Muscle of back (tissue), 13 donors: ENCODE results near the gene HES4. TPM values are rescaled to one million over a fixed set of nuclear protein-coding genes. Genes with fewer than 3 reads are reported as not detected.

Source experiments
- DNase-seq, 3 donors: peaks; one replicate each; pipeline versions ENCODE4 v3.0.0 to v3.0.0-alpha.2; 2013
- long read RNA-seq, 9 donors: transcript quantifications; one replicate each; lab custom pipeline, GENCODE V29; 2026
- polyA plus RNA-seq, 10 donors: library from polyadenylated mRNA; unstranded; fragments of 120-200 nt; gene quantifications; one replicate each; pipeline ENCODE4 v1.2.1, GENCODE V29; 2013; ENCODE audit not compliant: insufficient read length in 10 of 10

The HES4 gene
- 10 to 100 TPM in 9 of 10 donors, 1 to 10 TPM in 1; 7.4 to 18.4 (median 12.8) TPM for polyA plus RNA-seq
- long read RNA-seq, donor 1, transcript HES4-202 (3 exons, 1,040 nt), result major isoform, 12 of 23 reads
- long read RNA-seq, donor 1, transcript HES4-203 (2 exons, 1,038 nt), result minor isoform, 5 of 23 reads
- long read RNA-seq, donor 1, partial matches to known transcripts, result 0 of 23 reads
- long read RNA-seq, donor 1, other reads (novel, unspliced or antisense), result 0 of 23 reads
- long read RNA-seq, donor 2, transcript HES4-203 (2 exons, 1,038 nt), result major isoform, 10 of 21 reads
- long read RNA-seq, donor 2, transcript HES4-201 (4 exons, 899 nt), result minor isoform, 6 of 21 reads
- long read RNA-seq, donor 2, partial matches to known transcripts, result 0 of 21 reads
- long read RNA-seq, donor 2, other reads (novel, unspliced or antisense), result 0 of 21 reads
- long read RNA-seq, donor 3, result 0 reads
- long read RNA-seq, donor 4, transcript HES4-203 (2 exons, 1,038 nt), result major isoform, 6 of 14 reads
- long read RNA-seq, donor 4, partial matches to known transcripts, result 0 of 14 reads
- long read RNA-seq, donor 4, other reads (novel, unspliced or antisense), result 0 of 14 reads
- long read RNA-seq, donor 5, transcript HES4-202 (3 exons, 1,040 nt), result minor isoform, 7 of 26 reads
- long read RNA-seq, donor 5, transcript HES4-203 (2 exons, 1,038 nt), result major isoform, 11 of 26 reads
- long read RNA-seq, donor 5, transcript HES4-201 (4 exons, 899 nt), result minor isoform, 8 of 26 reads
- long read RNA-seq, donor 5, partial matches to known transcripts, result 0 of 26 reads
- long read RNA-seq, donor 5, other reads (novel, unspliced or antisense), result 0 of 26 reads
- long read RNA-seq, donor 6, transcript HES4-203 (2 exons, 1,038 nt), result major isoform, 8 of 24 reads
- long read RNA-seq, donor 6, transcript HES4-201 (4 exons, 899 nt), result minor isoform, 7 of 24 reads
- long read RNA-seq, donor 6, transcript HES4-202 (3 exons, 1,040 nt), result major isoform, 8 of 24 reads
- long read RNA-seq, donor 6, partial matches to known transcripts, result 0 of 24 reads
- long read RNA-seq, donor 6, other reads (novel, unspliced or antisense), result 0 of 24 reads
- long read RNA-seq, donor 7, transcript HES4-203 (2 exons, 1,038 nt), result minor isoform, 5 of 20 reads
- long read RNA-seq, donor 7, transcript HES4-201 (4 exons, 899 nt), result major isoform, 8 of 20 reads
- long read RNA-seq, donor 7, transcript HES4-202 (3 exons, 1,040 nt), result minor isoform, 5 of 20 reads
- long read RNA-seq, donor 7, partial matches to known transcripts, result 0 of 20 reads
- long read RNA-seq, donor 7, other reads (novel, unspliced or antisense), result 0 of 20 reads
- long read RNA-seq, donor 8, transcript HES4-202 (3 exons, 1,040 nt), result major isoform, 5 of 16 reads
- long read RNA-seq, donor 8, partial matches to known transcripts, result 0 of 16 reads
- long read RNA-seq, donor 8, other reads (novel, unspliced or antisense), result 0 of 16 reads
- long read RNA-seq, donor 9, partial matches to known transcripts, result 0 of 7 reads
- long read RNA-seq, donor 9, other reads (novel, unspliced or antisense), result 0 of 7 reads

- DNase-seq, result peak; percentile 92 to 97 (median 92)
Observed at GRCh38 chr1:999725-1000356, at the start of gene HES4. TSS of gene HES4 (minus strand) at chr1:1000097. CDS start at chr1:999973, 124 bp downstream.

GRCh38 chr1:1048765-1049164 lies 48.9 kb upstream of the HES4 start:
- DNase-seq, result no peak

- DNase-seq, result no peak
Observed at GRCh38 chr1:1047963-1048362, 48.1 kb upstream of the HES4 start.

- no peak for DNase-seq
Observed at GRCh38 chr1:1047407-1047806, 47.5 kb upstream of the HES4 start.

- no peak for DNase-seq
Observed at GRCh38 chr1:1046767-1047166, 46.9 kb upstream of the HES4 start.

- no peak for DNase-seq
Observed at GRCh38 chr1:1046243-1046642, 46.3 kb upstream of the HES4 start.

- DNase-seq, result no peak
Observed at GRCh38 chr1:1045129-1045528, 45.2 kb upstream of the HES4 start.

- no peak for DNase-seq
Observed at GRCh38 chr1:1044455-1045078, 44.7 kb upstream of the HES4 start.

- no peak for DNase-seq
Observed at GRCh38 chr1:1043921-1044320, 44.0 kb upstream of the HES4 start.

GRCh38 chr1:1043411-1043810 lies 43.5 kb upstream of the HES4 start:
- no peak for DNase-seq

GRCh38 chr1:1042835-1043234 lies 42.9 kb upstream of the HES4 start:
- DNase-seq, result no peak

- DNase-seq, result no peak
Observed at GRCh38 chr1:1041873-1042272, 42.0 kb upstream of the HES4 start.

- no peak for DNase-seq
Observed at GRCh38 chr1:1041092-1041523, 41.2 kb upstream of the HES4 start.

- peak; percentile 59 to 81 (median 69) for DNase-seq
Observed at GRCh38 chr1:1040004-1040991, 40.4 kb upstream of the HES4 start.

- no peak for DNase-seq
Observed at GRCh38 chr1:1039145-1039910, 39.4 kb upstream of the HES4 start.

GRCh38 chr1:1038694-1039093 lies 38.8 kb upstream of the HES4 start:
- DNase-seq, result no peak

- no peak for DNase-seq
Observed at GRCh38 chr1:1037366-1038327, 37.8 kb upstream of the HES4 start.
